ENCODE data around the gene CAND1. TPM values are rescaled to one million over a fixed set of nuclear protein-coding genes. Genes with fewer than 3 reads are reported as not detected.

CAND1 gene
- total RNA-seq = 100 to 1,000 TPM; 145 to 152 TPM

GRCh38 chr12:67268896-67269632, at the start of gene CAND1:
CAND1 (plus strand) TSS chr12:67269358; CDS start chr12:67269718, 360 bp downstream.
- peaks cover 25% of the 10 kb centered on the region for H3K4me1 Mint-ChIP-seq

DNA sequence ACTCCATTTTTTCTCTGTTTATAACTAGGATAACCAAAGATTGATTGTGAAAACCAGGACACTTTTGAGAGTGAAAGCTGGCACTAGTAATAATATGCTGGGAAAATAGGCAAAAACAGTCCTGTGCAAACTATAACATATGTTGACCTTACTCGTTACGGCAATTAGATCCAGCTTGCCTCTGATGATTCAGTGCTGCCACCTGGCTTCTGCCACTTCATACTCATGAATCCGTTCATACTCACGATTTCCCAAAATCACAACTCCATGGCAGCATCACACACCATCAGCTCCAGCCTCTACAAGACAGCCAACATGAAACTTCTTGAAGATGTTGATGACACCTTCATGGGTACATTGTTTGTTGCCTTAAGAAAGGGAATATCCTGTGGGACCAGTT, 49.1 kb upstream of the CAND1 start:
- Mint-ChIP-seq H3K27me3 (no peaks in the 10 kb centered on the region), H3K36me3 (no peaks in the 10 kb centered on the region), H3K4me3 (no peak overlapping the region), H3K27ac (no peak overlapping the region), H3K4me1 (no peaks in the 10 kb centered on the region), H3K9me3 (no peaks in the 10 kb centered on the region)
- POLR2A ChIA-PET = no interaction called here
- ATAC-seq (ENCODE audit: low read depth) (no peak), DNase-seq (no peak)

More at GRCh38 chr12:67268896-67269632, at the start of gene CAND1:
- peak; percentile 92 for DNase-seq
- POLR2A ChIA-PET = interaction anchor here (0.5 to 1.7 kb wide), 19 partner anchors 11 to 1331 kb away, joined by 3 to 7 read pairs (median 4); partner anchors contain the start of genes DYRK2, LLPH and TMBIM4
- Mint-ChIP-seq H3K36me3 (peaks cover 4% of the 10 kb centered on the region), H3K27me3 (no peaks in the 10 kb centered on the region), H3K27ac (peak within 1 kb of the TSS; percentile 95), H3K4me3 (peak within 1 kb of the TSS; percentile 89), H3K9me3 (no peaks in the 10 kb centered on the region)
- ATAC-seq (ENCODE audit: low read depth) = peak; percentile 78

GRCh38 chr12:67222302-67222701, 46.9 kb upstream of the CAND1 start:
- POLR2A ChIA-PET = no interaction called here
- DNase-seq (no peak), ATAC-seq (ENCODE audit: low read depth) (no peak)
- no peaks in the 10 kb centered on the region for H3K9me3 Mint-ChIP-seq
- no peak overlapping the region for H3K4me3 Mint-ChIP-seq
- no peaks in the 10 kb centered on the region for H3K36me3 Mint-ChIP-seq
- H3K27me3 Mint-ChIP-seq = no peaks in the 10 kb centered on the region
- H3K27ac Mint-ChIP-seq = no peak overlapping the region
- no peaks in the 10 kb centered on the region for H3K4me1 Mint-ChIP-seq

DNA sequence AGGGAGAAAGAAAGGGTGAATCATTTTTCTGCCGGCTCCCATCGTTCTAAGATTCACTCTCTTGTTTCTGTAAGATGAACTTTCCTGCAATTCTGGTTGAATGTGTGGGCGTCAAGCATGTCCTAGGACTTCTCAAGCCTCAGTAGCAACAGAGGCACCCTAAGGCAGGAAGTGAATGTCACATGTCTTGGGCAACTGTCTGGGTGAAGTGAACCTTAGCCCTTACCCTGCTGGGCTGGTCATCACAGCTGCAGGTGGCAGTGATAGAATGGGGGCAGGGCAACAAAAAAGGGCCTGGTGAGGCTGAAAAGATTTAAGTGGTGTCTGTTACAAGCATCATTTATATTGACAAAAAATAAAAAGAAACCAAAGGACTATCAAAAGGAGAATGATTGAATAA, 45.9 kb upstream of the CAND1 start:
- no peak overlapping the region for H3K27ac Mint-ChIP-seq
- POLR2A ChIA-PET = no interaction called here
- H3K27me3 Mint-ChIP-seq = no peaks in the 10 kb centered on the region
- H3K9me3 Mint-ChIP-seq = no peaks in the 10 kb centered on the region
- no peak for ATAC-seq (ENCODE audit: low read depth)
- H3K4me3 Mint-ChIP-seq = no peak overlapping the region
- no peaks in the 10 kb centered on the region for H3K4me1 Mint-ChIP-seq
- DNase-seq = no peak
- H3K36me3 Mint-ChIP-seq = no peaks in the 10 kb centered on the region

GRCh38 chr12:67237231-67237630, 31.9 kb upstream of the CAND1 start:
- Mint-ChIP-seq H3K9me3 (peaks cover 2% of the 10 kb centered on the region), H3K27me3 (peaks cover 5% of the 10 kb centered on the region), H3K4me1 (no peaks in the 10 kb centered on the region), H3K36me3 (no peaks in the 10 kb centered on the region), H3K27ac (no peak overlapping the region), H3K4me3 (no peak overlapping the region)
- POLR2A ChIA-PET = no interaction called here
- no peak for DNase-seq
- no peak for ATAC-seq (ENCODE audit: low read depth)

- no peaks in the 10 kb centered on the region for H3K36me3 Mint-ChIP-seq
- peaks cover 2% of the 10 kb centered on the region for H3K9me3 Mint-ChIP-seq
- H3K4me3 Mint-ChIP-seq = no peak overlapping the region
- H3K27ac Mint-ChIP-seq = no peak overlapping the region
- no peak for ATAC-seq (ENCODE audit: low read depth)
- H3K27me3 Mint-ChIP-seq = peaks cover 7% of the 10 kb centered on the region
- POLR2A ChIA-PET = no interaction called here
- no peak for DNase-seq
- no peaks in the 10 kb centered on the region for H3K4me1 Mint-ChIP-seq
Measured at GRCh38 chr12:67239061-67239460, 30.1 kb upstream of the CAND1 start.

DNA sequence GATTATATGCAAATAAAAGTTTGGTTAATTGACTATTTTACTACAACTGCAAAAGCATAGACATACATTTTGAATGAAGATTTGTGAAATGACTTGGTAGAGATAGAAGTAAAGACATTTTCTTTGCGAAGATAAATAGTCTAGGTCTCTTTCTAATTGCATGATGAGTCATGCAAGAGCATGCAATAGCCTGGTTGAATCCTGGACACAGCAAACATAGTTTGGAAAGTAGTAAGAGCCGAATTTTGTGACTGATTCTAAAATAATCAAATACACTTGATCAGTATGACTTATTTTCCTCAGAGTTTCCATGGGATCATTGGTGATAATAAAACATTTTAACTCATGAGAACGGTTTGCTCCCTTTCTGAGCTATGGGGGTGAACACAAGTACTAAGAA, 27.7 kb upstream of the CAND1 start:
- DNase-seq (no peak), ATAC-seq (ENCODE audit: low read depth) (no peak)
- Mint-ChIP-seq H3K9me3 (no peaks in the 10 kb centered on the region), H3K36me3 (no peaks in the 10 kb centered on the region), H3K4me3 (no peak overlapping the region), H3K27me3 (peaks cover 2% of the 10 kb centered on the region), H3K4me1 (no peaks in the 10 kb centered on the region), H3K27ac (no peak overlapping the region)
- POLR2A ChIA-PET = no interaction called here

- Mint-ChIP-seq H3K36me3 (no peaks in the 10 kb centered on the region), H3K27ac (no peak overlapping the region), H3K27me3 (peaks cover 7% of the 10 kb centered on the region), H3K9me3 (no peaks in the 10 kb centered on the region), H3K4me1 (no peaks in the 10 kb centered on the region), H3K4me3 (no peak overlapping the region)
- ATAC-seq (ENCODE audit: low read depth) (no peak), DNase-seq (no peak)
- POLR2A ChIA-PET = no interaction called here
Measured at GRCh38 chr12:67243260-67243659, 25.9 kb upstream of the CAND1 start.

- Mint-ChIP-seq H3K9me3 (no peaks in the 10 kb centered on the region), H3K4me1 (no peaks in the 10 kb centered on the region), H3K36me3 (no peaks in the 10 kb centered on the region), H3K4me3 (no peak overlapping the region), H3K27ac (no peak overlapping the region), H3K27me3 (peaks cover 13% of the 10 kb centered on the region)
- DNase-seq (no peak), ATAC-seq (ENCODE audit: low read depth) (no peak)
- POLR2A ChIA-PET = no interaction called here
Measured at GRCh38 chr12:67245571-67245970, 23.6 kb upstream of the CAND1 start.

DNA sequence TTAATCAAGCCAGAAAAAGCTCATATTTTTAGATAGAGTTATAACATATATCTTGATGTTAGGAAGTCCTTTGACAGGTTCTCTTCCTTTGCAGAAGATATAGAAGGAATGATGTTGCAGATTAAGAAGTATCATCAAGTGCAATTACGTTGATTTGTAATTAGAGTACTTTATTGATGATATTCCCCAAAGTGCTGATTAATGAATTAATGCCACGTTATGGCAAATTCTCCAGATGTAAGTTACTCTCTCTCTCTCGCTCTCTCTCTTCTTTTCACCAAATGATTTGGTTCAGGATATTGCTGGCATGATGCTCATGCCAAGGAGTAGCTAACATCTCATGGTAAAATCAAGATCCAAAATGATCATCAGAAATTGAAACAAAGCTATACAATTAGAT, 18.1 kb upstream of the CAND1 start:
- Mint-ChIP-seq H3K9me3 (no peaks in the 10 kb centered on the region), H3K36me3 (no peaks in the 10 kb centered on the region), H3K4me1 (no peaks in the 10 kb centered on the region), H3K27ac (no peak overlapping the region), H3K4me3 (no peak overlapping the region), H3K27me3 (peaks cover 10% of the 10 kb centered on the region)
- DNase-seq (no peak), ATAC-seq (ENCODE audit: low read depth) (no peak)
- POLR2A ChIA-PET = interaction anchor here (0.6 kb wide), 1 partner anchor 634 kb away, joined by 5 read pairs; no protein-coding TSS in a partner anchor

DNA sequence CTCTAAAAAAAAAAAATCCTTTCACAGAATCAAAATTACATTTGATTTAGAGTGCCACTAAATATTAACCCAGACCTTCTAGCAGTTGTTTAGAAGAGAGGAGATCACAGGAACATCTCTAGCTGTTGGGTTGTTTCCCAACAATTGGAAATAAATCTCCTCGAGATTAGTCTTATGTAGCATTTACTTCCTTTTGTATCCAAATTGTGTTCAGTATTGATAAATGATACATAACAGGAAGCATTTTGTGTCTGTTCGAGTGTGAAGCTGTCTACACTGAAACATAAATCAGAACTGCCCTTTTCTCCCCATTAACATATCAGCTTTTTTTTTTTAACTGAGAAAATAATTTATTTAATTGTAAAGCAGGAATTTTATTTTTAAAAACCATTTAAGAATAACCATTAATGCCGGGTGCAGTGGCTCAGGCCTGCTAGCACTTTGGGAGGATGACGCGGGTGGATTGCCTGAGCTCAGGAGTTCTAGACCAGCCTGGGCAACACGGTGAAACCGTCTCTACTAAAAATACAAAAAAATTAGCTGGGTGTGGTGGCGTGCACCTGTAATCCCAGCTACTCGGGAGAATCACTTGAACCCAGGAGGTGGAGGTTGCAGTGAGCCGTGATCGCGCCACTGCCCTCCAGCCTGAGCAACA, 14.7 kb upstream of the CAND1 start:
- no peak for ATAC-seq (ENCODE audit: low read depth)
- no peaks in the 10 kb centered on the region for H3K9me3 Mint-ChIP-seq
- no peaks in the 10 kb centered on the region for H3K4me1 Mint-ChIP-seq

DNA sequence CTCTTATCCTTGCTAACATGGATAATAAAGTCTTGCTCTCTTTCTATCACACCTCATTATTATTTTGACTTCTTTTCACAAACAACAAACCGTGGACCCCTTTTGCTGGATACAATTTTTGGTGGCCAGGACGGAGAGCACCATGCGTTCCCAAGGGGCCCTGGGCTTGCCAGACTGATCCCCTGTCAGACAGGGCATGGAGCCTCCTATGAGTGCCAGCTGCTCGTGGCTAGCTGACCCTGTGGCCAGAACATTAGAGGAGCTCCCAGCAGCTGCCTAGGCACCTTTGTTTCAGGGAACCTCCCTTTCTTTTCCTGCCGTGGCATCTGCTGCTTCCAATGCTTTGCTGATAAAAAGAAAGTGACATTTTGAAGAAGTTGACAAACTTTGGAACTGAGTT, 12.5 kb upstream of the CAND1 start:
- DNase-seq (no peak), ATAC-seq (ENCODE audit: low read depth) (no peak)
- POLR2A ChIA-PET = no interaction called here
- H3K4me3 Mint-ChIP-seq = no peak overlapping the region
- no peak overlapping the region for H3K27ac Mint-ChIP-seq
- no peaks in the 10 kb centered on the region for H3K36me3 Mint-ChIP-seq
- no peaks in the 10 kb centered on the region for H3K9me3 Mint-ChIP-seq
- H3K27me3 Mint-ChIP-seq = no peaks in the 10 kb centered on the region
- no peaks in the 10 kb centered on the region for H3K4me1 Mint-ChIP-seq

More for the DNA sequence above, 14.7 kb upstream of the CAND1 start:
- H3K27me3 Mint-ChIP-seq = peaks cover 5% of the 10 kb centered on the region
- POLR2A ChIA-PET = no interaction called here
- no peak overlapping the region for H3K27ac Mint-ChIP-seq
- H3K36me3 Mint-ChIP-seq = no peaks in the 10 kb centered on the region
- no peak for DNase-seq
- H3K4me3 Mint-ChIP-seq = no peak overlapping the region

DNA sequence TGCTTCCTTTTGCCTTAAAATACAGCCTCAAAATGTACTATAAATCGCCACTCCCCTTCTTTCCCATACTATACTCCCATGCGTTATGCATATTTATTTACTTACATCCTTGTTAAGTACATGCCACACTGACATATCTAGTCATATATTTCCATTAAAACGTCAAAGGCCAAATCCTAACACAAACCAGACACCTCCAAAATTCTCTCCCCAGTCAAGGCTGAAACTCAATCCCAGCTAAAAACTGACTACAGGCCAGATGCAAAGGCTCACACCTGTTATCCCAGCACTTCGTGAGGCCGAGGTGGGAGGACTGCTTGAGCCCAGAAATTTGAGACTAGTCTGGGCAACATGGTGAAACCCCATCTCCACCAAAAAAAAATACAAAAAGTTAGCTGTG, 5.7 kb upstream of the CAND1 start:
- Mint-ChIP-seq H3K4me3 (no peak overlapping the region), H3K9me3 (no peaks in the 10 kb centered on the region), H3K27me3 (no peaks in the 10 kb centered on the region), H3K36me3 (no peaks in the 10 kb centered on the region), H3K4me1 (peaks cover 7% of the 10 kb centered on the region), H3K27ac (no peak overlapping the region)
- POLR2A ChIA-PET = no interaction called here
- no peak for DNase-seq
- no peak for ATAC-seq (ENCODE audit: low read depth)

- peaks cover 4% of the 10 kb centered on the region for H3K36me3 Mint-ChIP-seq
- H3K4me1 Mint-ChIP-seq = peaks cover 23% of the 10 kb centered on the region
- H3K9me3 Mint-ChIP-seq = no peaks in the 10 kb centered on the region
- ATAC-seq (ENCODE audit: low read depth) (peak; percentile 75), DNase-seq (peak; percentile 73)
- no peaks in the 10 kb centered on the region for H3K27me3 Mint-ChIP-seq
- POLR2A ChIA-PET = interaction anchor here (0.7 to 1.7 kb wide), 13 partner anchors 11 to 1137 kb away, joined by 3 to 7 read pairs (median 4); partner anchors contain the start of genes DYRK2, LLPH and TMBIM4
- peak overlapping the region; percentile 89 for H3K4me3 Mint-ChIP-seq
- peak overlapping the region; percentile 95 for H3K27ac Mint-ChIP-seq
Measured at GRCh38 chr12:67268335-67268895, 743 bp upstream of the CAND1 start.

Measured in activated naive CD8-positive, alpha-beta T cell treated with anti-CD3 and anti-CD28 coated beads, Interleukin-2, amount 10 ng/mL, durations not matched to agents 7 days and 5 days (primary cell).